Forelimb muscle (tissue), 1 donor: ENCODE measurements around the gene PLXNB1. TPM values are rescaled to one million over a fixed set of nuclear protein-coding genes. Genes with fewer than 3 reads are reported as not detected.
"Not testable (repeated sequence)": the region's sequence is repeated elsewhere in the genome, so short reads cannot be mapped to it uniquely, and the experiment has no call there.

Source experiments
- DNase-seq: peaks from one replicate; pipeline ENCODE4 v3.0.0-alpha.2; 2013; ENCODE audit warnings: low read depth
- polyA plus RNA-seq: library from polyadenylated mRNA; unstranded; fragments of 120-200 nt; gene quantifications from one replicate; pipeline ENCODE4 v1.2.1, GENCODE V29; 2013; ENCODE audit not compliant: insufficient read length

Gene PLXNB1
- polyA plus RNA-seq, 1 donor: 17.3 TPM

DNA sequence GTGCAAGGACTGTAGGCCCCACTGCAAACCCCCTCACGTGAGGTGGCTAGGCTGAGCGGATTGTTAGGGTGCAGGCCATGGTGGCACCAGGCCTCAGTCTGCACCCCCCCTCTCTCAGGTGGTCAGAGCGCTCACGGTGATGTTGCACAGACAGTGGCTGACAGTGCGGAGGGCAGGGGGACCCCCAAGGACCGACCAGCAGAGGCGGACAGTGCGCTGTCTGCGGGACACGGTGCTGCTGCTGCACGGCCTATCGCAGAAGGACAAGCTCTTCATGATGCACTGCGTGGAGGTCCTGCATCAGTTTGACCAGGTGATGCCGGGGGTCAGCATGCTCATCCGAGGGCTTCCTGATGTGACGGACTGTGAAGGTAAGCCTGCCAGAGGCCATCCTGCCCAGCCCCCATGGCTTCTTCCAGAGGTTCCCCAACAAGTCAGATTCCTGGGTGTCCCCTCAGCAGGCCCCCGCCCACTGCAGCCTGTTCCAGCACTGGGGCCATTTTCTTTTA lies 34.9 kb upstream of the PLXNB1 start:
- DNase-seq: no peak

DNA sequence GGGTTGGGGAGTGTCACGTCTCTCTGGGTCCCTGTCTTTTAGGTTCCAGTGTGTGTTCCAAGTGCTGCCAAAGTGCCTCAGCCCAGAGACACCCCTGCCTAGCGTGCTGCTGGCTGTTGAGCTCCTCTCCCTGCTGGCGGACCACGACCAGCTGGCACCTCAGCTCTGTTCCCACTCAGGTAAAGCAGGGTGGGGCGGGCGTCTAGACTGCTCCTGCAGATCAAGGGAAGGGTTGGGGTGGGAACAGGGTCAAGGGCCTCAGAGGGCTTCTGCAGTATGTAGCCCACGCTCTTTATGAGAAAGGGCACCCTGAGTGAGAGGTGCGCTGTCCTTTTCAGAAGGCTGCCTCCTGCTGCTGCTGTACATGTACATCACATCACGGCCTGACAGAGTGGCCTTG lies 33.8 kb upstream of the PLXNB1 start:
- DNase-seq: no peak

DNA sequence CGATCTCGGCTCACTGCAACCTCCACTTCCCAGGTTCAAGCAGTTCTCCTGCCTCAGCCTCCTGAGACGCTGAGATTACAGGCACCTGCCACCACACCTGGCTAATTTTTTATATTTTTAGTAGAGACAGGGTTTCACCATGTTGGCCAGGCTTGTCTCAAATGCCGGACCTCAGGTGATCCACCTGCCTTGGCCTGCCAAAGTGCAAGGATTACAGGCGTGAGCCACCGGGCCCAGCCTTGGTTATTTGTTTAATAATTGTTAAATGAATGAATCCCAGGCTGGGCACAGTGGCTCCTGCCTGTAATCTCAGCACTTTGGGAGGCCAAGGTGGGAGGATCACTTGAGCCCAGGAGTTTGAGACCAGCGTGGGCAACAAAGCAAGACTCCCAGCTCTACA lies 31.9 kb upstream of the PLXNB1 start:
- DNase-seq: not testable (repeated sequence)

DNA sequence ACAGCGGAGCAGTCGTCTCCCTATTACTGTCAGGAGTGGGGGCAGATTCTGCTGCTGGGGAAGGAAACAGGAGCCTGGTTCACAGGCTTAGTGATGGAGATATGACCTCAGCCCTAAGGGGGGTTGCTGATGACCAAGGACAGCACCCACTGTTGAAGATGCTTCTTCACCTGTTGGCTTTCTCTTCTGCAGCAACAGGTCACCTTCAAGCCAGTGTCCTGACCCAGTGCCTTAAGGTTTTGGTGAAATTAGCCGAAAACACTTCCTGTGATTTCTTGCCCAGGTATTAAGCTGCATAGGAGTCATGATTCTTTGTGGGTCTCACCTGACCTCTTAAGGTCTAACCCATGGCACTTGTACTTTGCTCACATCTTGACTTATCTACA lies 30.6 kb upstream of the PLXNB1 start:
- no peak for DNase-seq

DNA sequence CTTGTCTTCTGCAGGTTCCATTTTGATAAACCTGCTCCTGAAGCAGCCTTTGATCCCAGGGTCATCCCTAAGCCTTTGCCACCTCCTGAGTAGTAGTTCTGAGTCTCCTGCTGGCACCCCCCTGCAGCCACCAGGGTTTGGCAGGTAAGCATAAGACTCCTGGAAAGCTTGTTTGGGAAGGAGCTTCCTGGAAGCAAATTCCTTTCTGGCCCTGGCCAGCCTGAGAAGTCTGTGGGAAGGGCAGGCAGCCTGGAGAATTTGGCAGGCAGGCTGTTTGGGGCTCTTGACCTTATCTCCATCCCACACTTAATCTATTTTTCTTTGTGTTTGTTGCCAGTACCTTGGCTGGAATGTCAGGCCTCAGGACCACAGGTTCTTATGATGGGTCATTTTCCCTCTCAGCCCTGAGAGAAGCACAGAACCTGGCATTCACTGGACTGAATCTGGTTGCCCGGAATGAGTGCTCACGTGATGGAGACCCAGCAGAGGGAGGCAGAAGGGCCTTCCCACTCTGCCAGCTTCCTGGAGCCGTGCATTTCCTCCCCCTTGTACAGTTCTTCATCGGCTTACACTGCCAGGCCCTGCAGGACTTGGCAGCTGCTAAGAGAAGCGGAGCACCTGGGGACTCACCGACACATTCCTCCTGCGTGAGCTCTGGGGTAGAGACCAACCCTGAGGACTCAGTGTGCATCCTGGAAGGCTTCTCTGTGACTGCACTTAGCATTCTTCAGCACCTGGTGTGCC lies 30.1 kb upstream of the PLXNB1 start:
- DNase-seq: no peak

DNA sequence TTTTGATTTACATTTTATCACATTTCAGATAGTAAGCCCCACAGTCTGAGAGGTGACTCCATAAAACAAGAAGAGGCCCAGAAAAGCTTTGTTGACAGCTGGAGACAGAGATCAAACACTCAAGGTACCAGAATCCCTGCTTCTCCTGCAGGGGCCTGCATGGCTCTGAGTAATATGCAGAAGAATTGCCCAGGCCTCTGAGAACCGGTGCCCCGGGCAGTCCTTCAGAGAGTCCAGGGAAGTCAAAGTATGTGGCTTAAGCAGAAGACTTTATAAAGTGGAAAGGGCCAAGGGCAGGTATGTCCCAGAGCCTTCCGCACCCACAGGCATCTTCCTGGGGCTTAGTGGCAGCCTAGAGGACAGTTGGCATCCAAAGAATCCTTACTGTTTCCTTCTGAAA lies 29.4 kb upstream of the PLXNB1 start:
- no peak for DNase-seq

DNA sequence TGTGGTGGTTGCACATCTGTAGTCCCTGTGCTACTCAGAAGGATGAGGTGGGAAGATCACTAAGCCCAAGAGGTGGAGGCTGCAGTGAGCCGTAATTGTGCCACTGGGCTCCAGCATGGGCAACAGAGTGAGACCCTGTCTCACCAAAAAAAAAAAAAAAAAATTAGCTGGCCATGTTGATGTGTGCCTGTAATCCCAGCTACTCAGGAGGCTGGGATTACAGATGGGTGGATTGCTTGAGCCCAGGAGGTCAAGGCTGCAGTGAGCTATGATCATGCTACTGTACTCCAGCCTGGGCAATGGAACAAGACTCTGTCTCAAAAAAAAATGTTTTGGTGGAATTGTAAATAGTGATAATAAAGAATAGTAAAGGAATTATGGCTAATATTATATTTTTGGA lies 26.6 kb upstream of the PLXNB1 start:
- DNase-seq: no peak

DNA sequence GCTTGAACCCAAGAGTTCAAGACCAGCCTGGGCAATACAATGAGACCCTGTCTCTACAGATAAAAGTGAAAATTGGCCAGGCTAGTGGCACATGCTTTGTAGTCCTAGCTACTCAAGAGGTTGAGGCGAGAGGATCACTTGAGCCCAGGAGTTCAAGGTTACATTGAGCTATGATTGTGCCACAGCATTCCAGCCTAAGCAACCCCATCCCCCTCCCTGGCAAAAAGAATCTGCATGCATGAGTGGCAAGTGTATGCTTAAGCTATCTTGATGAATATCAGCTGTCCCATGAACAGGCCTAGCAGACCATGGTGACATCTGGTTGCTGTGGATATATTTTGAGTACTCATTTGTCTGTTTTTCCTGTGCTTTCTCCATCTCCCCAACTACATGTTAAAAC lies 21.4 kb upstream of the PLXNB1 start:
- DNase-seq: no peak

DNA sequence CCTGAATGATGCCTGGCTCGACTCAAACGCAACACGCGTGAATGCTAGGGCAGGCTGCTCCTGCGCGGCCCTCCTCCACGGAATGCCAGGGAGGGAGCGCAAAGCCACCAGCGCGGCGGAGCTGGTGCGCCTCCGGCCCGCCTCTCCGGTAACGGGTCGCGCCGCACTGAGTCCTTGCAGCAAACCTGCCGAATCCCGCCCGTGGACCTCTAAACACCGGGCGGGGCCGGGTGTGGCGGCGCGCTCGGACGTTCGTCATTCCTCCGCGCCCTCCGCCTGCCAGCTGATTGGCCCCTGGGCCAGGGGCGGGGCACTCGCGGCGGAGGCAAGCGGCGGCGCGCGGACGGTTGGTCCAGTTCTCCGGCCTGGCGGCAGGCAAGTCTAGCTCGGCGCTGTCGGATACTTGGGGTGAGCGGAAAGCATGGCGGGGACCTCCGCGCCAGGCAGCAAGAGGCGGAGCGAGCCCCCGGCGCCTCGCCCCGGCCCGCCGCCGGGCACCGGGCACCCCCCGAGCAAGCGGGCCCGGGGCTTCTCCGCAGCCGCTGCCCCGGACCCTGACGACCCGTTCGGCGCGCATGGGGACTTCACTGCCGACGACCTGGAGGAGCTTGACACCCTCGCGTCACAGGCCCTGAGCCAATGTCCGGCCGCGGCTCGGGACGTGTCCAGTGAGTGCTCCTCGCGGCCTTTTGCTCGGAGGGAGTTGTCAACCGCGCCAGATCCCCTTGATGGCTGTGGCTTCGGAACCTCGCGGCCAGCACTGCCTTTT lies 16.7 kb upstream of the PLXNB1 start, which contains the start of gene ATRIP:
Gene ATRIP, plus strand, starts transcription at position 313 of the 769 bp plus-strand sequence. Its CDS starts 109 bp downstream, at position 422.
- no peak for DNase-seq

DNA sequence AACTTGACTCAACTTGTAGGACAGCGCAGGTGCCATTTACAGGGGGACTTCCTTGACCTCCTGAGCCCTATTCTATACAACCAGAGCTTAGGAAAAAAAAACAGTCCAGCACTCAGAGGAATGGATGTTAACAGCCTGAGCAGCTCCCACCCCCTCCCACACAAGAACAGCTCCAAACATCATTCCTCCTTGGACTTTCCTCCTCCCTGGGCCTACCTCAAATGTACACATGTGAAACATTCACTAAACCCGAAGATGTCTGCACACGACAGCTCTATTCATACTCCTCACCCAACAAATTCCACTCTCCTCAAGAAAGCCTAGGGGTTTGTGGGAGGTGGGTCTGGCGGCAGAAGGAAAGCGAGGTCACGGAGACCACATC lies 16.1 kb upstream of the PLXNB1 start:
- no peak for DNase-seq

DNA sequence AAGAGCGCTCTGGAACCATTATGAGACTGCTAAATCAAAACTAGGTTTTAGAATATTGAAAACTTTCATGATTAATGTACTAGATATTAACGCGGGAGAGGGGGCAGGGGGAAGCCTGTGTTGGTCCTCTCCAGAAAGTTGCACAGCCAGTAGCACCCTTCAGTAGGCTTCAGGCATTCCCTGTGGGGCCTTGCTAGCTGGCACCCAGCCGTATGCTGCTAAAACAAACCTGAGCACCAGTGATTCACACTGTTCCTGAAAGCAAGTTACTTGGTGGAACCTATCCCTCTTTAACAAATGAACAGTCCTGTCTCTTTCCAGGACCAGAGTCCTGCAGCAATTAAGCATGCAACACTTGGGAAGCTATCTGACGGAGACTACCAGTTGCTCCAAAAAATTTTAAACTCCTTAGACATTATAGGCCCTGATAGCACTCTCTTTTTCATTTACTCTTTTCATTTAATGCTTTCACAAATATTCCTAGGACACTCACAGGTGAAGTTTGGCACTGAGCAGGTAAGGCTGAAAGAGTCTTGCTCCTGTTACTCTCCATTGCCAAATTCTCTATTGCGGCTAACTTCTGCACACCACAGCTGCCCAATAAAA lies 15.5 kb upstream of the PLXNB1 start:
- no peak for DNase-seq

DNA sequence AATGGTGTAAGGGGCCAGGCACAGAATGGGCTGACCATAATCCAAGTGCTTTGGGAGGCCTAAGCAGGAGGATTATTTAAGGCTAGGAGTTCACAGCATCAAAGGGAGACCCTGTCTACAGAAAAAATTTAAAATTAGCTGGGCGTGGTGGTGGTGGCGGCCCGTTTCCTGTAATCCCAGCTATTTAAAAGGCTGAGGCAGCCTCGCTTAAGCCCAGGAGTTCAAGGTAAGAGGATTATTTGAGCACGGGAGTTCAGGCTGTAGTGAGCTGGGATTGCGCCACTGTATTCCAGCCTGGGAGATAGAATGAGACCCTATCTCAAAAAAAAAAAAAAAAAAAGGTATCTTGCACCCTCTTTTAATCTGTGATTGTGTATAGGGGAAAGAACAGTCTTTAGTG lies 12.1 kb upstream of the PLXNB1 start:
- no peak for DNase-seq

DNA sequence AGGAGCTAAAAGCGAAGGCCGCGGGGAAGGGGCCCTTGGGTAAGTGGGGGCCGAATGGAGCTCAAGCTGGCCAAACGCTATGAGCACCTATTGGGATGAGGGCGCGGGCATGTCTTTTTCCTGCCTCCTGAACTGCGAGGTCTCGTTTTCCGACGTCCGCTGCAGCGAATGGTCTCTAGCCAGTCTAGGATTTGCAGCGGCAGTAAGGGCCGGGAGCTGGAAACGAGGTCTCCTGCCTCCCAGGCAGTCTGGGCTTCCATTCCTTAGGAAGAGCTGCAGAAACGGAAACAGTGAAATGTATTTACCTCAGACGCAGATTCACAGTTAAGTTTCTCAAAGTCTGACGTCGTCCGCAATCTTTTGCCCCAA lies 10.7 kb upstream of the PLXNB1 start:
- DNase-seq: no peak

DNA sequence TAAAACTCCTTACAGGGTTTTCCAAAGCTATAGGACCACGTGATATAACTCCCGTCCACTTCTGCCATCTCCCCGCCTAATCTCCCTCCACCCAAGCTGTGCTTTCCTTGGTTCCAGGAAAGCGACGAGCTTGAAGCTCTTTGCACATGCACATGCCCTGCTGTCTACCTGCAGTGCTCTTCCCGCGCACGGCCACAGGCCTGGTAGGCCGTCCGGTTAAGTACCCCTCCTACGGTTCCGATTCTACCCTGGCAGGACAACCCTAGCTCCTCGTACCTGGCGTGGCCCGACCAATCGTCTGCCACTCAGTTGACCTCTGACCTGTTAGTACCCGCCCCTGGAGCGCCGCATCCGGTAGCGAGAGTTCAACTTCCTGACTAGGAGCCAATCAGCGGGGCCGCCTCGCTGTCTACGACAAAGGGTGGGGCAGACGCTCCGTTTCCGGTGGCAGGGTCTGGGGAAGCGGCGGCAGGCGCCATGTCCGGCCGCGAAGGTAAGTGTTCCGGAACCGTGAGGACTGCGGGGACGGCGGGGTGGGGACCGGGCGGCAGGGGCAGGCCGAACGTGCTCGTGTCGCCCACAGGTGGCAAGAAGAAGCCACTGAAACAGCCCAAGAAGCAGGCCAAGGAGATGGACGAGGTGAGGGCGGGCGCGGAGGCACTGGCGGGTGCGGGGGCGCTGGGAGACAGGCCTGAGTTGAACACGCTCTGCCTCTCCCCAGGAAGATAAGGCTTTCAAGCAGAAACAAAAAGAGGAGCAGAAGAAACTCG lies 10.1 kb upstream of the PLXNB1 start, which contains the start of the genes CCDC51 and TMA7:
Gene CCDC51, minus strand, starts transcription at position 300 of the 770 bp plus-strand sequence. CDS start 4,991 bp downstream, outside the sequence.
Gene TMA7, plus strand, starts transcription at position 438 of the 770 bp plus-strand sequence. Its CDS starts 40 bp downstream, at position 478.
- peak; percentile 86 for DNase-seq

DNA sequence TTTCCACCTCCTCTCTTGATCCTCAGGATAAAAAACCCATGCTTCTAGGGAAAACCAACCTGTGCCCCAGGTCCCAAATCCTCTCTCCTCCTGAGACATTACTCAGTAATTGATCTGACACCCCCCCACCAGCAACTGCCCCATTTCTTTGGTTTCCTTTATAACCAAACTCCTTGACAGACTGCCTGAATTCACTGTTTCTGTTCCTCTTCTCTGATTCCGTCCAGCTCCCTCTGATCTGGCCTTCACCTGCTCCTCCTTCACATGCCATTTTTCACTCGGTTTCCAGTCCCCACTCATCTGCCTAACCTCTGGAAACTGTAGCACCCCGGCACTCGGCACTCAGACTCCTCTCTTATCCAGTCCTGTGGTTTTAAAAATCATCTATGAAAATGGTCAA lies 7.9 kb upstream of the PLXNB1 start:
- no peak for DNase-seq

DNA sequence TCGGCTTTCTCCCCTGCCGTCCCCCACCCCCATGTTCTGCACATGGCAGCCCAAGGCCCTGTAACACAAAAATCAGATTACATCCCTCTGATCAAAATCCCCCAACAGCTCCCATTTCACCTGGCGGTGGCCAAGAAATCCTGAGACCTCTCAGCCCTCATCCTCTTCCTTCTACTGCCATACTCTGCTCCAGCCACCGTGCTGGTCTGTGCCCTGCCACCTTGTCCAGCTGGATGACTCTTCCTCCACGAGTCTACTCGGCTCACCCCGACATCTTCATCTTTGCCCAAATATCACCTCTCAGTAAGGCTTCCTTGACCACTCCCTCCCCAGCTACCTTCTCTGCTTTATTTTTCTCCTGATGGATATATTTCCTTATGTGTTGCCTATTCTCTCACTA lies 7.0 kb upstream of the PLXNB1 start:
- no peak for DNase-seq

DNA sequence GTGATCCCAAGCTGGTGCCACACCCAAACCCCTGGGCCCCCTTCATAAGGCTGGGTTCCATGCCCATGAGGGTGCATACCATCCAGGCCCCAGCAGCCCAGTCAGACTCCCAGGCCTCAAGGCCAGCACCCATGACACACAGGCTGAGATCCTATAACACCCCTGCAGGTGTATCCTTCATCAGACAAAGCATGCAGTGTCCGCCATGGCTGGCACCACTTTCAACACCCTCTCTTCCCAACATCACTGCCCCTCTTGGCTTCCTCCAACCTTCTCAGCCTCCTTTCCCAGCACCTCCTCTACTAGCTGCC lies 6.5 kb upstream of the PLXNB1 start:
- DNase-seq: no peak

DNA sequence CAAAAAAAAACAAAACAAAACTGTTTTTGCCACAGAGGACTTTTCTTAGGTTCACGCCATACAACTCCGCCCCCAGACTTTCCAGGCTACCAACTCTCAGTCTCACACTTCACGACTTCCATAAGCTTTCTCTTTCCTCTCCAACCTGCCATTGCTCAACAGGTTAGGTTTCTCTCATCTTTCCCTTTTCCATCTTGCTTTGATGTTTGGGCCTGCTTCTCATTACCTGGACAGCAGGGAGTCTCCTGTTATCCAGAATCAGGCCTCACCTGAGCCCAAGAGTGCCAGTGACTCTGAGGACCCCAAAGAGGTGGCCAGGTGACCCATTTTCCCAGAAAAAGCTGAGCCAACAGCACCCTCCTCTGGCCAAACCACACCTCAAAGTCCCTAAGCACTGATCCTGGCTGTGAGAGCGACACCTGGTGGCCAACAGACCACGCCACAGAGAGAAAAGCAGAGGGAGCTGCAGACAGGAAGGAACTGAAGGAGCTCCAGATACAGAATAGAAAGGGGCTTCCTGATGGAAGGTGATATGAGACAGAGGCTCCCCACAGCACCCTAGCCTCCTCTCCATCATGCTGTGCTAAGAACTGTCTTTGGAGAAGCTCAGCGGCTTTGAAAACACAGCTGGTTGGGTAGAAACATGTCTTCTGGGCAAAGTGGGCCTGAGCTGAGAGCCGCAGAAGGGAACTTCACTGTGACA lies 6.0 kb upstream of the PLXNB1 start:
- peak; percentile 57 for DNase-seq

DNA sequence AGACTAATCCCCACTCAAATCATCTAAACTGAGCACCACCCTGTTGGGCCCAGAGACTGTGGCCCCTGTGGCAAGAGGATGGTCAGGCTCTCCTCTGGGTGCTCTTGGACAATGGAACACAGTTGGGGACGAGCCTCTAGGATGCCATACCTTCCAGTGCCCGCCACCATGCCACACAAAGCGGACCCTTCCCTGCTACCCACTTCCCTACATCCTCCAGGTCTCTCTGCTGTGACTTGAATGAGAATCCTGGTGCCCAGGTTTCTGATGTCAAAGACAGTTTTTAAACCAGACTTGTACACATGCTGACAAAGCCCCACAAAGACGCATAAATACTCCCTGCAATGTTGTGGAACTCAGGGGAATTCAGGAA lies 5.3 kb upstream of the PLXNB1 start:
- DNase-seq: no peak

DNA sequence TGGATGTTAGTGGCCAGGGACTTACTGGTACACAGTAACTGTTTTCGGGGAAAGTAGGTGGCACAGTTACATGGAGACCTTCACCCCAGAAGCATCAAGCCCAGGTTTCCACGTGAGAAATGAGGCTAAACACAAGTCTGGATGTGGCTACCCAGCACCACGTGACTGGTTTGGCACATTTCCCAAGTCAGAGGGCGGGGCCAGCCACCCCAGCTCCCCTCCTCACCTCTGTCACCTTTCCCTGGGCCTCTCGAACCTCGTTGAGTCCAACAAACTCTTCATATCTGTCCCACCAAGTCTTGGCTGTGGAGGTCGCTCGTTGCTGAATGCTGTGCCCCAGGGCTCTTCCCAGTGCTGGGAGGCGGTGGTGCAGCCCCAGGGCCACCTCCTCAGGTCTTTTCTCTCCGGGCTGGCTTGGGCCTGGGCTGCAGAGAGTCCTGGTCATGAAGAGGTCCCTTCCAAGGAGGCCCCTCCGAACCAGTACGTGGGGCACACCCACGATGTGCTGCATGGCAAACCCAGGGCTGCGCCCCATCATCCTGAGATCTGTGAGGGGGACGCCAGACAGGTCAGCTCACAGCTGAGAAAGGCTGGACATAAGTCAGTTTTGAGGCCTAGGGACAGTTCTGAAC lies 4.8 kb upstream of the PLXNB1 start:
- DNase-seq: no peak
